Astrocyte of the cerebellum (primary cell): ENCODE results near the gene SEZ6L.

Source experiments
- DNase-seq: peaks from one replicate; pipeline ENCODE4 v3.0.0-alpha.2; 2011; ENCODE audit warnings: low read depth
- H3K4me3 ChIP-seq: 2 replicates; pipeline ENCODE4 v1.5.1; 2011; ENCODE audit warnings: mild to moderate bottlenecking, low read depth, low read length, moderate library complexity
- in situ Hi-C: cut with HindIII; loops from 2 replicates; pipeline ENCODE4 v1.10.0; 2017; ENCODE audit warnings: low sequenced_read_pairs
- TF ChIP-seq, protein P1 (sequence below): IDR thresholded peaks from 2 replicates; pipeline ENCODE4 v1.5.1; 2012; ENCODE audit warnings: low read length, low read depth, moderate library complexity, mild to moderate bottlenecking; ENCODE audit errors: missing control alignments

The SEZ6L gene

DNA sequence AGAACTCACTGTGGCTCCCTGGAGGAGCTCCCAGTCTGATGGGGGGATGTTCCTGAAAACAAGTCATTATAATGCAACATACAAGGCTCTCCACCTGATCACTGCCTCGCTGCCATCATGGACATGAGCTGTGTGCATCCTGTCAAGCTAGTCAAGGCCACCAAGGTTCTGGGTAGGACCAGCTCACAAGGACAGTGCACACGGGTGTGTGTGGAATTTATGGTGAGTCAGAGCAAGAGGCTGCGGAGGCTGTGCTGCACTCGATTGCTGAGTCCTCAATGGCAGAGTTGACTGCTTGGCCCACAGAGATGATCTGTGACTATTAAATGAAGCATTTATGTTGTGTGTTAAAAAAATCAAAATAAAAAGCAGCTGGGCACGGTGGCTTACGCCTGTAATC is 96.6 kb downstream of the SEZ6L start:
- no peak for DNase-seq
- TF ChIP-seq, protein P1, sequence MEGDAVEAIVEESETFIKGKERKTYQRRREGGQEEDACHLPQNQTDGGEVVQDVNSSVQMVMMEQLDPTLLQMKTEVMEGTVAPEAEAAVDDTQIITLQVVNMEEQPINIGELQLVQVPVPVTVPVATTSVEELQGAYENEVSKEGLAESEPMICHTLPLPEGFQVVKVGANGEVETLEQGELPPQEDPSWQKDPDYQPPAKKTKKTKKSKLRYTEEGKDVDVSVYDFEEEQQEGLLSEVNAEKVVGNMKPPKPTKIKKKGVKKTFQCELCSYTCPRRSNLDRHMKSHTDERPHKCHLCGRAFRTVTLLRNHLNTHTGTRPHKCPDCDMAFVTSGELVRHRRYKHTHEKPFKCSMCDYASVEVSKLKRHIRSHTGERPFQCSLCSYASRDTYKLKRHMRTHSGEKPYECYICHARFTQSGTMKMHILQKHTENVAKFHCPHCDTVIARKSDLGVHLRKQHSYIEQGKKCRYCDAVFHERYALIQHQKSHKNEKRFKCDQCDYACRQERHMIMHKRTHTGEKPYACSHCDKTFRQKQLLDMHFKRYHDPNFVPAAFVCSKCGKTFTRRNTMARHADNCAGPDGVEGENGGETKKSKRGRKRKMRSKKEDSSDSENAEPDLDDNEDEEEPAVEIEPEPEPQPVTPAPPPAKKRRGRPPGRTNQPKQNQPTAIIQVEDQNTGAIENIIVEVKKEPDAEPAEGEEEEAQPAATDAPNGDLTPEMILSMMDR, result no peak
- in situ Hi-C loops, result no loop called here
- H3K4me3 ChIP-seq, result no peak overlapping the region

DNA sequence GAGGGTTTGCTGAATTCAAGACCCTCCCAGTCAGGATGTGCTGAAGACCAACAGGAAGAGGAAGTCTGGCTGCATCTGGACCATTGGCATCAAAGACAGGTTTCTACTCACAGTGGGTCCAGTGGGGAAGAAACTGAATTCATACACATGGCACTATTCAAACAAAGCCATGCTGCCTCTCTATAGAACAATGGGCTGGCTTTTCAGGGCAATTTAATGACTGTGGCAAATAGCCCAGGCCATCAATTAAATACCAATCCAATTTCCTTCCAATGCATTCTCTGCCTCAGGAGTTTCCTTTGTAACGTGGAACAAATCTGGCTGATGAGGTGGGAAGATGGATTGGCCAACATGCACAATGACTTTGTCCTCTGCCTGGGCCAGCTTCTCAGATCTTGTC is 98.6 kb downstream of the SEZ6L start:
- in situ Hi-C loops, result no loop called here
- TF ChIP-seq, protein P1, result no peak
- no peak for DNase-seq
- no peak overlapping the region for H3K4me3 ChIP-seq

DNA sequence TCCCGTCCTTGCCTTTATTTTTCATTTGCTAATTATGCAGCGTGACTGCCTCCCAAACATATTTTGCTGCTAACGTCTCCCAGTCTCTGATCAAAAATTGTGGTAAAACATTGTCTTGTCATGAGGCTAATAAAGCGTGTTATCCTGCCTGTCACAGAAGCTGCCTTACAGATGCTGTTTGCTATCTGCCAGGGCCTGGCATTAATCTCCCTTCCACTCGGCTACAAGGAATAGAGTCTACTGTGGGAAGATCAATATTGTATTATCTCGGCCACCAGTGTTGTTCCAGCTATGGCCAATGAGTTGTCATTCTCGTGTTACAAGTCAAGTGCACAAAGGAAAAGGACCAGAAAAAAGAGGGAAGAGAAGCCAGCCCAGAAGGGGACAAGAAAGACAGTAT is 100.3 kb downstream of the SEZ6L start:
- no peak overlapping the region for H3K4me3 ChIP-seq
- in situ Hi-C loops, result no loop called here
- TF ChIP-seq, protein P1, result no peak
- no peak for DNase-seq

DNA sequence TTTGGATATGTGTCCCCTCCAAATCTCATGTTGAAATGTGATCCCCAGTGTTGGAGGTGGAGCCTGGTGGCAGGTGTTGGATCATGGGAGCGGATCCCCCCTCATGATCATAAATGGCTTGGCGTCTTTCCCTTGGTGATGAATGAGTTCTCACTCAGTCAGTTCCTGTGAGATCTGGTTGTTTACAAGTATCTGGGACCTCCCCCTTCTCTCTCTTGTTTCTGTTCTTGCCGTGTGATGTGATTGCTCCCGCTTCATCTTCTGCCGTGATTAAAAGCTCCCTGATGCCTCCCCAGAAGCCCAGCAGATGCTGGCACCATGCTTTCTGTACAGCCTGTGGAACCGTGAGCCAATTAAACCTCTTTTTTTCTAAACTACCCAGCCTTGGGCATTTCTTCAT is 102.2 kb downstream of the SEZ6L start:
- DNase-seq, result no peak
- in situ Hi-C loops, result no loop called here
- no peak overlapping the region for H3K4me3 ChIP-seq
- TF ChIP-seq, protein P1, result no peak

DNA sequence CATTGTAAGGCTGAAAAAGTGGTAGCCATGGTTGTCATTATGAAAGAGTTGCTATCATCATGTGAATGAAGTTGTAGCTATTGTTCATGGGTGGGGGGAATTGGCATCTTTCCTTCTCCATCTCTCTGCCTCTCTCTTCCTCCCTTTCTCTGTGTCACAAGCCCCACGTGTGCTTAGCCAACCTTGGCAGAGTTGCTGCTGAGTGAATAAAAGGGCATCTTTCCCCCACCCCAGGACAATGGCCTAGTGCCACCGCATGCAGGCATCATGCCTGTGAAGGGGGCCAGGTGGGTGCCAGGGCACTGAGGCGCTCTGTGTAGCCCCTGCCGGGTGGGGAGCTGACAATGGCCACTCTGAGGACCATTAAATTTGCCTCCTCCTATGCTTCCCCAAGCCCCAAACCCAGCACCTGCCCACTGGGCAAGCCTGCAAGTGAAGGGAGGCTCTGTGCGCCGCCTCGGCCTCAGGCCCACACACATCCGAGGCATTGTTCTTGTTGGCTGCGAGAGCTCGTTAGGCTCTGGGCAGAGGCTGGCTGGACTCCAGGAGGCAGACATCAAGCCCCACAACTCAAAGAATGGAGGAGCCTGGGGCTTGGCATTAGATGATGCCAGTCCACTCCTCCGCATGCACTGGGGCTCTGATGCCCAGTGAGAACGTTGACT is 103.9 kb downstream of the SEZ6L start:
- no peak for DNase-seq
- in situ Hi-C loops, result no loop called here
- TF ChIP-seq, protein P1, result no peak
- no peak overlapping the region for H3K4me3 ChIP-seq

DNA sequence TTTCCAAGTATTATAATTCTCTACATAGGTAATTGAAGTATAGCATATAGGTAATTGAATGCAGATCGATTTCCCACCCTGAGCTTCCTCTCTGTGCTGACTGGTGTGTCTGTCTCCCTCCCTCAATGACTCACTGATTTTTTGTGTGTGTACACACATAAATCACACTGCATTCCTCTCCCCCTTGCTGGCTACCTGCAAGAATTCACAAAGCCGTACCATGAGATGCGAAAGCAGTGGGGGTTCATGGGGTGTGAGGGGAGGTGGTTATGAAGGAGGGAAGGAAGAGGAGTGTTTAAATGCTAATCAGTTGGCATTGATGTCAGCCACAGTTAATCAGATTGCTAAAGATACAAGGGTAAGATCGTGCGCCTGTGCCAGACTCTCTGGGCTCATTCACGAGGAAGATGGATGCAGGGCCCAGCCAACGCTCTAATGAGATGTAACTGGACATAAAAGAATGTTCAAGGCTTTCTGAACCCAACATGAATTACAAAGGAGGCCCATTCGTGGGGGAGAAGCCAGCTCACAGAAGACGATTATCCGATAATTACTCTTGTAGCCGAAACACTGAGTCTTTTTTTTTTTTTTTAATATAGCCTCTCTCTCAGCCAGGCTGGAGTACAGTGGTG is 107.4 kb downstream of the SEZ6L start:
- no peak for DNase-seq
- TF ChIP-seq, protein P1, result no peak
- H3K4me3 ChIP-seq, result no peak overlapping the region
- in situ Hi-C loops, result no loop called here
